Measurements from ENCODE around the gene NTHL1.

NTHL1 gene

DNA sequence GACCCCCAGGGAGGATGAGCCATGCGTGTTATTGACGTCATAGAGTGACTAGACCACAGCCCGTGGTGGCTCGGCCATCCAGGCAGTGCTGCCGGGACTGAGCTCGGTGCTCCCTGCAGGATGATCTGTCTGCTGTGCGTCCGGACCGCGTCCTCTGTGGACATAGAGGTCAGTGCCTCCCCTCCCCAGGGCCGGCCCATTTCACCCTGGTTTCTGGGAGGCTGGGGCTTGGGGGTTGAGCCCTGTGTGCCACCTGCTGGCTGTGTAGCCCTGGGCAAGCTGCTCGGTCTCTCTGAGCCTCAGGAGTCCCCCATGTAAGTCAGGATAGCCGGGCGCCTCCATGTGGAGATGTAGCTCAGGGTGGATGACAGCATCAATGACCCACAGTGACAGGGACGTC is 8.4 kb upstream of the NTHL1 start:
- no peaks in the 10 kb centered on the region for H3K4me1 ChIP-seq (ENCODE audit: control insufficient read depth, insufficient read depth, low read length)
- peaks cover 37% of the 10 kb centered on the region for H3K36me3 ChIP-seq (ENCODE audit: control insufficient read depth, insufficient read depth, low read length)
- H3K4me3 ChIP-seq (ENCODE audit: low read length), result no peak overlapping the region
- no peaks in the 10 kb centered on the region for H3K27me3 ChIP-seq (ENCODE audit: control insufficient read depth, insufficient read depth, low read length)
- H3K9ac ChIP-seq (ENCODE audit: low read length), result no peak overlapping the region
- no peak overlapping the region for H3K27ac ChIP-seq (ENCODE audit: low read depth, low read length)

DNA sequence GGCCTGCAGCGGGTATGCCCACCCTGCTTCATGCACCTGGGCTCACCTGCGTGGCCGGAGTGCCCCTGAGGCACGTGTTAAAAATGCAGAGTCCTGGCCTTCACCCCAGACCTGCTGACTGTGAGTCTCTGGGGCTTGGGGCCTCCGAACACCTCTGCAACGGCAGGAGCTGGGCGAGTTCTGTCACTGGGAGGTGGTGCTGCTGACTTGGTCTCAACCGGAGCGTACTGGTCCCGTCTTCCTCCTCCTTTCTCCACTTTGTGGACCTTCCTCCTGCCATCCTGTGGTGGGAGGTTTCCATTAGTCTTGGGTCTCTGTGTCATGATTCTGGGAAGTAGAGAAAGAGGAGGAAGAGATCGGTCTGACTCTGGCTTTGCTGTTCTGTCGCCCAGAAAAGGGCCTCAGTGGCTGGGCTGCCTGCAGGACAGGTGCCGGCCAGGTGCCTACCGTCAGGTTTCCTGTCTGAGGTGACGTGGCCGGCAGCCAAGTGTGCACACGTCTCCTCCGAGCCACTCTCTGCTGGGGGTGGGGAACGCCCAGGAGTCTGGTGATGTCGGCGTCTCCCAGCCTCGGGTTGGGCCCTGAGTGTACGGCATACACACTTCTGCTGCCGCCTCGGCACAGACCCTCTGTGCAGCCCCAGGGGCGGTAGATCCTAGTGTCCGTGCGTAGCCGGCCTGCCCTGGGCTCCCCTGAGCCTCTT is 7.1 kb upstream of the NTHL1 start:
- H3K36me3 ChIP-seq (ENCODE audit: control insufficient read depth, insufficient read depth, low read length), result peaks cover 33% of the 10 kb centered on the region
- H3K4me1 ChIP-seq (ENCODE audit: control insufficient read depth, insufficient read depth, low read length), result no peaks in the 10 kb centered on the region
- H3K27me3 ChIP-seq (ENCODE audit: control insufficient read depth, insufficient read depth, low read length), result no peaks in the 10 kb centered on the region
- H3K27ac ChIP-seq (ENCODE audit: low read depth, low read length), result no peak overlapping the region
- H3K9ac ChIP-seq (ENCODE audit: low read length), result no peak overlapping the region
- H3K4me3 ChIP-seq (ENCODE audit: low read length), result peak overlapping the region; percentile 15

DNA sequence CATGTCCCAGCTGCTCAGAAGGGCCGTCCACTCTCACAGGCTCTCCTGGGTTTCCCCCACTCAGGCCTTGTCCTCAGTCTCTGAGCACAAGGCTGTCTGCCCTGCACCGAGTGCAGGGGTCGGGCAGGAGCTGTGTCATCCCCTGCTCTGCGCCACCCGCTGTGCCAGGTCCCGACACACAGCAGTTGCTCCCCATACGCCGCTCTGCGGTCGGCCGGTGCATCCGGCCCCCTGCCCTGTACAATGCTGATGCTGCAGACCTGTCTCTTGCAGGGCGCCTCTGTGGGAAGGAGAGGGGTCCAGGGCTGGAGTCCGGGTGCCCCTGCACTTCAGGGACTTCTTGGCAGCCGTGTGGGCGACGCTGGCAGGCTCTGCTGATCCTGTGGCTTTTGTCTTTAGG is 6.3 kb upstream of the NTHL1 start:
- Histone ChIP-seq H3K27ac (ENCODE audit: low read depth, low read length) (no peak overlapping the region), H3K4me3 (ENCODE audit: low read length) (no peak overlapping the region), H3K36me3 (ENCODE audit: control insufficient read depth, insufficient read depth, low read length) (peaks cover 35% of the 10 kb centered on the region), H3K4me1 (ENCODE audit: control insufficient read depth, insufficient read depth, low read length) (no peaks in the 10 kb centered on the region), H3K9ac (ENCODE audit: low read length) (no peak overlapping the region), H3K27me3 (ENCODE audit: control insufficient read depth, insufficient read depth, low read length) (no peaks in the 10 kb centered on the region)

DNA sequence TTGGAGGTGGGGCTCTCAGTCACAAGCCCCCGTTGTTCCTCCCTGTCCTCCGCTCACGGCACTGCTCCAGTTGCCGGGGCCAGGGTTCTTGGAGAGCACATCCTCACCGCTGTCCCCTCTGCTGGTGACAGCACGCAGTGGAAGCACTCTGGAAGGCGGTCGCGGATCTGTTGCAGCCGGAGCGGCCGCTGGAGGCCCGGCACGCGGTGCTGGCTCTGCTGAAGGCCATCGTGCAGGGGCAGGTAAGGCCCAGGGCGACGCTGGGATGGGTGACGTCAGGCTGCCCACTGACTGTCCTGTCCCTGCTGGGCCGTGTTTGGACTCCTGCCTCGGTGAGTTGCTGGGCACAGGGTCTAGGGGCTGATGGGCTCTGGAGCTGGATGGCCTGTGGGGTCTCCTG is 5.6 kb upstream of the NTHL1 start:
- Histone ChIP-seq H3K27me3 (ENCODE audit: control insufficient read depth, insufficient read depth, low read length) (no peaks in the 10 kb centered on the region), H3K4me3 (ENCODE audit: low read length) (no peak overlapping the region), H3K9ac (ENCODE audit: low read length) (no peak overlapping the region), H3K4me1 (ENCODE audit: control insufficient read depth, insufficient read depth, low read length) (peaks cover 6% of the 10 kb centered on the region), H3K27ac (ENCODE audit: low read depth, low read length) (no peak overlapping the region), H3K36me3 (ENCODE audit: control insufficient read depth, insufficient read depth, low read length) (peaks cover 33% of the 10 kb centered on the region)

DNA sequence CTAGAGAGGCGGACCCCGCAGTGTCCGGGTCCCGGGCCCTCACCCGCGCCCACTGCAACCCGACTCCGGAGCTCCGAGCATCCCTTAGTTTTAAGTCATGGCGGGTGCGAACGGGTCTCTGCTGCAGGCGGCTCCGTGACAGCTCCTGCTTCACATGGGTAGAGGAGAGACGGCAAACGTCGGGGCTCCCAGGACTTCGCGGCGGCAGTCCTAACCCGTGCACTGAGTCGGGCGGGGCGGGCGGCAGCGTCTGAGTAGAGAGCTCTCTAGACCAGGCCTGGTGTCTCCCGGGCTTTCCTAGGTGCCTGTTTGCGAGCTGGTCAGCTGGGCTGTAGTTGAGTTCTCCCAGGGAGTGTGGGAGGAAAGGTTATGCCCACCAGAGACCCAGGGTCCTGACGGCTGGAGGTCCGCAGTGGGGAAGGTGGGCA is 496 bp upstream of the NTHL1 start:
- Histone ChIP-seq H3K4me1 (ENCODE audit: control insufficient read depth, insufficient read depth, low read length) (peaks cover 6% of the 10 kb centered on the region), H3K36me3 (ENCODE audit: control insufficient read depth, insufficient read depth, low read length) (peaks cover 12% of the 10 kb centered on the region), H3K27ac (ENCODE audit: low read depth, low read length) (peak overlapping the region; percentile 56), H3K4me3 (ENCODE audit: low read length) (peak overlapping the region; percentile 96), H3K9ac (ENCODE audit: low read length) (peak overlapping the region; percentile 87), H3K27me3 (ENCODE audit: control insufficient read depth, insufficient read depth, low read length) (no peaks in the 10 kb centered on the region)

DNA sequence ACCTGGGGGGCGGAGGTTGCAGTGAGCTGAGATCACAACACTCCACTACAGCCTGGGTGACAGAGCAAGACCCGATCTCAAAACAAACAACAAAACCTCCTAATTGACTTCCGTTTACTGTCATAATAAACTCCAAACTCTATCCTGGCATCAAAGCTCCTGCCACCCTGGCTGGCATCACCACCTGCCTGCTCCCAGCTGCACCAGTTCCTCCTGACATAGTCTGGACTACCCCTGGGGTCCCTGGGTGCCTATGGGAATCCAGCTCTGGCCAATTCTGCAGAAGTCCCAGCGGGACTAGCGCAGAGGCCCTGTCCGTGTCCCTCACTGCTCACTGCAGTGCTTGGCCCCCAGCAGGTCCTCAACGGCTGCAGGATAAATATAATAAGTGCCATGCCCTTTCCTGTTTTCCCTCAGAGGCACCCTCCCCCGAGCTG is 723 bp downstream of the NTHL1 start:
- peaks cover 6% of the 10 kb centered on the region for H3K4me1 ChIP-seq (ENCODE audit: control insufficient read depth, insufficient read depth, low read length)
- H3K27ac ChIP-seq (ENCODE audit: low read depth, low read length), result peak overlapping the region; percentile 56
- H3K9ac ChIP-seq (ENCODE audit: low read length), result peak overlapping the region; percentile 41
- H3K4me3 ChIP-seq (ENCODE audit: low read length), result peak overlapping the region; percentile 96
- H3K27me3 ChIP-seq (ENCODE audit: control insufficient read depth, insufficient read depth, low read length), result no peaks in the 10 kb centered on the region
- H3K36me3 ChIP-seq (ENCODE audit: control insufficient read depth, insufficient read depth, low read length), result peaks cover 7% of the 10 kb centered on the region

DNA sequence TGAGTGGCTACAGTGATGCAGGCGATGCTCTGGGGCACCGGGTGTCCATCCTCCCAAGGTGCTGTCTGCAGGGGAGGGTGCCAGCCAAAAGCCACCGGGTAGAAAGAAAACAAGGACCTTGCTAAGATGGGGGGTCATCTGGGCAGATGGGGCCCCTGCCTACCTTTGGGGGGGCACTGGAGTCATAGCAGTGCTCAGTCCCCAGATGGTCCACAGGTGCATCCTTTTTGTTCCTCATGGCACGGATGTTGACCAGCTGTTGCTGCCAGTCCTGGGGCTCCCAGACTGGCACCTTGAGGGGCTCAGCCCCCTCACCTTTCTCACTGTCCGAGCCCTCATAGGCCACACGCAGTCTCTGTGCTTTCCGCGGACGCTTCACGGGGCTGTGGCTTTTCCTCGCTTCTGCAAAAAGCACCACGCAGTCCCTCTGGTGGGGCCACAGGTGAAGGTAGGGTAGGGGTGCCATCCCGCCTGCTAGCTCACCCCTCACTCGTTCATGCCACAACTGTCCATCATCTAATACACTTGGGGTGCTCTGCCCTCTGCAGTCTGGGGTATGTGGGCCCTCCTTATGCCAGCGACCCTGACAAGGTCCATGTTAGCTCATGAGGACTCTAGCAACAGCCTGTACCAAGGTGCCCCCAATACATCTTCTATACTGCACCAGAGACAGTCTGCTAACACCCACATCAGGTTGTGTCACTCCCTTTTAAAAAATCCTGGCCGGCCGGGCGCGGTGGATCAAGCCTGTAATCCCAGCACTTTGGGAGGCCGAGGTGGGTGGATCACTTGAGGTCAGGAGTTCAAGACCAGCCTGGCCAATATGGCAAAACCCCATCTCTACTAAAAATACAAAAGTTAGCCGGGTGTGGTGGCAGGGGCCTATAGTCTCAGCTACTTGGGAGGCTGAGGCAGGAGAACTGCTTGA is 1.4 kb downstream of the NTHL1 start:
- Histone ChIP-seq H3K4me1 (ENCODE audit: control insufficient read depth, insufficient read depth, low read length) (peaks cover 6% of the 10 kb centered on the region), H3K9ac (ENCODE audit: low read length) (no peak overlapping the region), H3K36me3 (ENCODE audit: control insufficient read depth, insufficient read depth, low read length) (peaks cover 3% of the 10 kb centered on the region), H3K27me3 (ENCODE audit: control insufficient read depth, insufficient read depth, low read length) (no peaks in the 10 kb centered on the region), H3K27ac (ENCODE audit: low read depth, low read length) (peak overlapping the region; percentile 56), H3K4me3 (ENCODE audit: low read length) (no peak overlapping the region)

DNA sequence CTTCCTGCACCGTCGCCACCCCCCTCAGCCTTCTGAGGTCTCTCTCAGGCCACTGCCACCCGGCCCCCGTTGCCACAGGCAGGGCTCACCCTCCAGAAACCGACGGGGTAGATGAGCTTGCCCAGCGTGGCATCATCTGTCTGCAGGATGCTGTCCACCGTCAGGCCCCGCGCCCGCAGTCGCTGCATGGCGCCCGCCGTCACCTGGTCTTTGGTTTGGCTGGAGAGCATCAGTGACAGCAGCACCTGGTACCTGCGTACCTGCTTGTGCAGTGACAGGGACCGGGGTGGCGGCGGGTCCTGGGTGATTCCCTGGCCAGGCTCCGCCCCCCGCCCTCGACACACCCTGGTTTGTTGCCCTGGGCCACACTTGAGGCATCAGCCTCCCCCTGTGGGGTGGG is 3.1 kb downstream of the NTHL1 start:
- peaks cover 6% of the 10 kb centered on the region for H3K4me1 ChIP-seq (ENCODE audit: control insufficient read depth, insufficient read depth, low read length)
- H3K4me3 ChIP-seq (ENCODE audit: low read length), result no peak overlapping the region
- no peak overlapping the region for H3K9ac ChIP-seq (ENCODE audit: low read length)
- no peak overlapping the region for H3K27ac ChIP-seq (ENCODE audit: low read depth, low read length)
- peaks cover 2% of the 10 kb centered on the region for H3K36me3 ChIP-seq (ENCODE audit: control insufficient read depth, insufficient read depth, low read length)
- no peaks in the 10 kb centered on the region for H3K27me3 ChIP-seq (ENCODE audit: control insufficient read depth, insufficient read depth, low read length)

DNA sequence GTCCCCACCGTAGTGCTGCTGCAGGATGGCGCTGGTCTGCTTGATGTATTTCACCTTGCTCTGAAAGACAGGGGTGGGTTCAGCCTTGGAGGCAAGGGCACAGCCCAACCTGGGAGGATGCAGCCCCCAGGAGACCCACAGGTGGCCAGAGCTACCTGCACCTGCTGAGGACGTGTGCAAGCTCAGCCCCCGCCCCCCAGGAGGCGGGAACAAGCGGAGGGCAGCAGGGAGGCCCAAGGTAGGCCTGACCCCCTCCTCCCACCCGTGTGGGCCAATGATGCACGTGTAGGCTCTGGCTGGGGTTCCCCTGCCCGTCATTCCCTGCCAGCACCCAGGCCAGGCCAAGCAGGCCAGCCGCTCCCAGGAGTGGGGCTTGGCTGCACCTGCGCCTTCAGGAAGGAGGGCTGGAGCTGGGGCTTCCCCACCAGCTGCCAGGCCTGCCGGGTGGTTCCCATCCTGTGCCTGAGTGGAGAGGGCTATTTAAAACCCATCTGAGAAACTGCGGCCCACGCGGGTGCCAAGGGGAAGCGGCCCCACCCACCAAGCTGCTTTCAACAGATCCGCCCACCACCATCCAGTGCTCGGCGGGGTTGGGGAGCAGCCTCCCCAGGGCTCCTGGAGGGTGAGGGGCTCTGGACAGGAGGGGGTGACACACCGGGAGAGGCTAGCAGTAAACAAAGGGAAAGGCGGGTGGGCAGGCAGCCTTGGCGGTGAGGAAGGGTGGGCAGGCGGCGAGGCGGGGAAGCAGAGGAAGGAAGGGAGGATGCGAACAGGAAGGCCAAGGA is 3.8 kb downstream of the NTHL1 start:
- H3K9ac ChIP-seq (ENCODE audit: low read length), result no peak overlapping the region
- no peak overlapping the region for H3K4me3 ChIP-seq (ENCODE audit: low read length)
- H3K36me3 ChIP-seq (ENCODE audit: control insufficient read depth, insufficient read depth, low read length), result no peaks in the 10 kb centered on the region
- H3K4me1 ChIP-seq (ENCODE audit: control insufficient read depth, insufficient read depth, low read length), result peaks cover 12% of the 10 kb centered on the region
- no peak overlapping the region for H3K27ac ChIP-seq (ENCODE audit: low read depth, low read length)
- H3K27me3 ChIP-seq (ENCODE audit: control insufficient read depth, insufficient read depth, low read length), result no peaks in the 10 kb centered on the region

DNA sequence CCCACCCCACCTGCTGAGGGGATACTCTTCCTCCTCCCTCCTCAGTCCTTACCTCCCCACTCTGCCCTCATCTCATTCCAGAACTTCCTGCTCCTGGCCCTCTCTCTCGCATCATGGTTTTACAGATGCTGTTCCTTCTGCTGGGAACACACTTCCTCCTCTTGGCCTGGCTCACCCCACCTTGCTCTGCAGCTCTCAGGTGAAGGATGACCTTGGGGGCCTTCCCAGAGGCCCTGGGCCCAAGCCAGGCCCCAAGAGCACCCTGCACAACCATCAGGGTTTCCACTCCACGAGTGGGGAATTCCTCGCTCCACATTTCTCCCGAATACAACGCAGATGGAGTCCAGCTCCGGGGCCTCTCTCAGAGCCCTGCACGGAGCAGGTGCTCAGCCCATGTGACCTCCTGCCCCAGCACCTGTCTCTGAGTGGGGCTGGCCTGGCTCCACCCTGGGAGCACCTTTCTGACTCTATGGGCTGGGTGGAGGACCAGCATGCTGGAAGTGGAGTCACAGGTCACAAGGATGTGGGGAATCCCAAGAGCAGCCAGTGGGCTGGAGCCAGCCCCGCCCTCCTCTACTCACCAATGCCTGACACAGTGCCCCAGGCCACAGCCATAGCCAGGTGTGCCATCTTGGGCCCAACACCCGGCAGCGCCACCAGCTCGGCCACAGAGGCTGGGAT is 4.5 kb downstream of the NTHL1 start:
- Histone ChIP-seq H3K9ac (ENCODE audit: low read length) (no peak overlapping the region), H3K4me3 (ENCODE audit: low read length) (peak overlapping the region; percentile 16), H3K36me3 (ENCODE audit: control insufficient read depth, insufficient read depth, low read length) (no peaks in the 10 kb centered on the region), H3K27ac (ENCODE audit: low read depth, low read length) (no peak overlapping the region), H3K4me1 (ENCODE audit: control insufficient read depth, insufficient read depth, low read length) (peaks cover 6% of the 10 kb centered on the region), H3K27me3 (ENCODE audit: control insufficient read depth, insufficient read depth, low read length) (no peaks in the 10 kb centered on the region)

DNA sequence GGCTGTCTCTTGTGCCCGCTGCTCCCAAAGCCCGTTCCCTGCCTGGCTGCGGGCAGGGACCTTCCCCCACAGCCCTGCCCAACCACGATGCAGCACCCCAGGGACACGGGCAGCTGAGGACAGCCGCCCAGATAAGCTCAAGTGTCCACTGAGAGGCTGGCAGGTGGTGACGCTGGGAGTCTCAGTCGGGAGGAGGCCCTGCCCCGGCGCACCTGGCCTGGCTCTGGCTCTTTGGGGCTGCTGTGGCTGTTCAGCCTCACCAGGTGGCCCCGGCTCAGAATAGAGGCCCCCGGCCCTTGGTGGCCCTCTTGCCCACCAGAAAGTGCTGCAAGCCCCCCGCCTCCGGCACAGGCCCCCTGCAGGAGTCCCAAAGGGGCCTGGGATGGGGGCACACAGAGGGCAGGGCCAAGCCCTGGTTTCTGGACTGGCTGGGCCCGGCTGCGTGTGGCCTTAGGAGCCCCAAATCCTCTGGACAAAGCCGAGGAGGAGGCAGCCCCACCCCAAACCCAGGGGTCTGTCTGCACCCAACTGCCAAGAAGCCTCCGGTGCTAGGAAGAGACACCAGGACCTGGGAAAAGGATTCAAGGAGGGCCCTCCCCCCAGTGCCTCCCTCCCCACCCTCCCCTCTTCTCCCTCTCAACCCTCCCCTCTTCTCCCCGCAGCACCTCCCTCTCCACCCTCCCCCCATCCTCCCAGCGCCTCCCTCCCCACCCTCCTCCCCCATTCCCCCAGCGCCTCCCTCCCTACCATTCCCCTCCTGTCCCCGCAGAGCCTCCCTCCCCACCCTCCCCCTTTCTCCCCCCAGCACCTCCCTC is 5.3 kb downstream of the NTHL1 start:
- Histone ChIP-seq H3K9ac (ENCODE audit: low read length) (no peak overlapping the region), H3K4me1 (ENCODE audit: control insufficient read depth, insufficient read depth, low read length) (peaks cover 10% of the 10 kb centered on the region), H3K36me3 (ENCODE audit: control insufficient read depth, insufficient read depth, low read length) (peaks cover 3% of the 10 kb centered on the region), H3K27me3 (ENCODE audit: control insufficient read depth, insufficient read depth, low read length) (no peaks in the 10 kb centered on the region), H3K27ac (ENCODE audit: low read depth, low read length) (no peak overlapping the region), H3K4me3 (ENCODE audit: low read length) (no peak overlapping the region)
